HG03432 (cell line): ENCODE results near the gene DAPK3.
"Not testable (repeated sequence)": the region's sequence is repeated elsewhere in the genome, so short reads cannot be mapped to it uniquely, and the experiment has no call there.

Source experiments
- ATAC-seq: cut with Tn5 transposase; IDR thresholded peaks from one replicate; pipeline ENCODE4 v1.9.1; 2021; ENCODE audit warnings: mild to moderate bottlenecking, moderate library complexity; ENCODE audit not compliant: unreplicated experiment

Gene DAPK3

DNA sequence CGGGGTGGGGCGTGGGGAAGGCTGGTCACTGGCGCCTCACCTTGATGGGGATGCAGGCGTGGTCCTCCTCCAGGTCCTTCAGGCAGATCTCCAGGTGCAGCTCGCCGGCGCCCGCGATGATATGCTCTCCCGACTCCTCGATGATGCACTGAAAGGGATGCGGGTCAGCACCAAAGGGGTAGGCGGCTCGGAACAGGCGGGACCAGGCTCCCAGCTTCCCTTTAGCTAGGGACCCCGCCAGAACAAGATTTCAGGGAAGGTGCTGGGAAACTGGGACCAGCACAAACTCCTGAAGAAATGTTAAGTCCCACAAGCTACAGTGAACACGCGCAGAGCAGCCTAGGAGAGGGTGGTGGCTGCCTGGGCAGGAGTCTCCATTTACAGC, 8.4 kb upstream of the DAPK3 start:
- ATAC-seq: no peak

DNA sequence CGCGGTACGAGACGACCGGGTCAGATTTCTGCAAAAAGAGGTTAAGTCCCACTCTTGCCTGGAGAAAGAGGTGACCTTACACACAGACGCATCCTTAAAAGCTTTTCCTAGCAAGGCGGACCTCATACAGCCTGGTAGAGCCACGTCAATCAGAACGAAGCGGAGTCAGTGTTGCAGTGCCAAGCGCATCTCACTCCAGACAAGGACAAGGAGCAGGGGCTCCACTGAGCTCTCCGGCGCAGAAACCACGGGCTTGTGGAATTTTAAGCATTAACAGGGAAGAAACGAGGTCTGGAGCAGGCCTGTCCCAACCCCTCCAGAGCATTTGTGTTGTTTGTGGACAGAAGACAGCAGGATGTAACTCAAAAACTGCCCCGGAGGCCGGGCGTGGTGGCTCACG, 7.2 kb upstream of the DAPK3 start:
- no peak for ATAC-seq

DNA sequence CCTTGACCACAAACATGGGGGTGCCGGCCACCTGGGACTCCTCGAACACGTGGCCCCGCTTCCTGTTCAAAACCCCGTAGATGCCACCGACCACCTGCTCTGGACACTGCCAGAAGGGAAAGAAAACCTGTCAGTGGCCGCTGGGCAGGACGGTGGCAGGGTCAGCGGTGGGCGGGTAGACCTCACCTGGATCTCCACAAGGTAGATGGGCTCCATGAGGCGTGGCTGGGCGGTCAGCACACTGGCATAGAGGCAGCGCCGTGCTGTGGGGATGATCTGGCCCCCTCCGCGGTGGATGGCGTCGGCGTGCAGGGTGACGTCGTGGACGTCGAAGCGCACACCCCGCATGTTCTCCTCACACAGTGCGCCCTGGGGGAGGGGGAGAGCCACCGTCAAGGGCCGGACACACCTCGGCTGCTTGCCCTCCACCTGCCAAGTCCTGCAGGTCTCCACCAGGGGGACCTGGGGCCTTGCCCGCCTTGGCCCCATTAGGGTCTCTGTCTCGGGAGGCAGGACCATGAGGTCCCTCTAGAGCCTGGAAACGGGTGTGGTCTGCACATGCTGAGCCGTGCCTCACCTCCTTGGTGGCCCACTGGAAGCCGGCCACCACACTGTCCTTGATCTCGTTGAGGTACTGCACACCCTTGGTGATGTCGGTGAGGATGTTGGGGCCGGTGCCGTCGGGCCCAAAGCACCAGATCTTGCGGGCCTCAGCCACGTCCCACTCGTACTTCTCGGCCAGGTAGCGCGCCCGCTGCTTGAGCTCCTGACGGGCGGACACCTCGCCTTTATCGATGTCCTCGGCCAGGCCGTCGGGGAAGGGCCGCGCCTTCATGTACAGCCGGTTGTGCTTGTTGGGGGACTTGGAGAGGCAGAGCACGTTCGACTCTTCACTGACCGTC, 6.6 kb upstream of the DAPK3 start:
- no peak for ATAC-seq

DNA sequence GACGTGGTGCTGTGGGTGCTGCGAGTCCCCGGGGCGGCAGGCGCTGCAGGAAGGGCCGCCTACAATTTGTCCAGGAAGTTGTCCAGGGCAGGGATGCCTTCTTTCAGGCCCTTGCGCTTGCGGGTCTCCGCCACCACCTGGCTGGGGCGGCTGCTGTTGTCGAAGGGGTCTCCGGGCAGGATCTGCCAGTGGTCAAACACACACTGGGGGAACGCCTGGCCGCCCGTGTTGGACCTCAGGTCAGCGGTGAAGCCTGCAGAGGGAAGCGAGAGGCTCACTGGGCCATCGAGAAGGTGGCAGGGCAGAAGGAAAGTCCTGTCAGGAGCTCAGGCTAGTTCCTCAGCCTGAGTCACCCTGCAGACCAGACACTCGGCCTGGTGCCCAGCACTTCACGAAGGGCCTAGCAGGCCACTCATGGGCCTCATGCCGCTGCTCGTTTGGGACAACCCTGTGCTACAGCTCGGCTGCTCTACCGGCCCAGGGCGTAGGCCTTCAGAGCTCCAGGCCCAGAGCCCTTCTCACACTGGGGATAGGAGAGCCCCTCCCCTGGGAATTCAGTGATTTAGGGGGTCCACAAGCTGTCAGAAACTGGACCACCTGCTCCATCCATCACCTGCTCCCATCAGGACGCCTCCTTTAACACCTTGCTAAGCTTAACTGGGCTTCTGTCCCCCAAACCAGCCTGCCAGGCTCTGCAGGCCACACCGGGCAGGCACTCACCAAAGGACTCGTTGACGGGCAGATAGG, 5.8 kb upstream of the DAPK3 start:
- no peak for ATAC-seq

DNA sequence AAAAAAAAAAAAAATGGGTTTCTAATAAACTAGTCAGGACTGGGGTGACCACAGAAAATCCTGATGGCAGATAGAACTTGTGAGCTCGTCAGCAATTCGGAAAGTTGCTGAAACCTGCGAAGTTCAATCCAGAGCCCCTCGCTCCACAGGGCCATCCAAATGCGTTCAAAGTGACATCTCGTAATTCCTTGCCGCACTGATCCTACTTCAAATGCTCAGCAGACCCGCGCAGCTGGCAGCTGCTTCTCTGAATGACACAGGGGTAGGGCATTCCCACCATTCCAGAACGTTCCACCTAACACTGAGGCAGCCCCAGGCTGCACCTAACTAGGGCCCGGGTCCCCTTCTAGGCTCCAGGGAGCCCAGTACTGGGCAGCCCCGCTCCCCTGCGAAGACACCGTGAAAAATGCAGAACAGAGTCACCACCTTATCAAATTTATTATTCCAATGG, 4.8 kb upstream of the DAPK3 start:
- ATAC-seq: no peak

DNA sequence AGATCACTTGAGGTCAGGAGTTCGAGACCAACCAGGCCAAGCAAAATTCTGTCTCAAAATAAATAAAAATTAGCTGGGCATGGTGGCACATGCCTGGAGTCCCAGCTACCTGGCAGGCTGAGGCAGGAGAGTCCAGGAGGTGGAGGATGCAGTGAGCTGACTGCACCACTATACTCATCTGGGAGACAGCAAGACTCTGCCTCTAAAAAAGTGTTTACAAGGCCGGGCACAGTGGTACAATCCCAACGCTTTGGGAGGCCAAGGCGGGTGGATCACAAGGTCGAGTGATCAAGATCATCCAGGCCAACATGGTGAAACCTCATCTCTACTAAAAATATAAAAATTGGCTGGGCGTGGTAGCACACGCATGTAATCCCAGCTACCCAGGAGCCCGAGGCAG, 4.2 kb upstream of the DAPK3 start:
- ATAC-seq: no peak

DNA sequence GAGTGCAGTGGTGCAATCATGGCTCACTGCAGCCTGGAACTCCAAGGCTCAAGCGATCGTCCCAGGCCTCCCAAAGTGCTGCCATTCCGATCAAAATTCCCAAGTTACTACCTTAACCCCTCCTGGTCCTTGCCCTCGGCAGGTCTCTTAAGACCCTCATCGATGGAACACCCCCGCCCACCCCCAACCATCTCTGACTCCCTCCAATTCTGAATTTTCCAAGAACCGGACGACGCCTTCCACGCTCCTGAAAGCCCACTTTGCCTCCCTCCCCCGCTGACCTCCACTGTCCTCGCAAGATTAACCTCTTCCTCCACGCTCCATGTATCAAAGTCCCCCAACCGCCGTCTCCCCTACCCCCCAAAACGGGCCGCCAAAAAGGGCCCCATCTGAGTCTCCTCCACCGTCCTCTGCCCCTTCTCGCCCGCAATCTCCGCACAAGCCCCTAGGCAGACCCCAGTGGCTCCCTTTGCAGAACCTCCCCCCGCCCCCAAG, 539 bp downstream of the DAPK3 start:
- no peak for ATAC-seq

DNA sequence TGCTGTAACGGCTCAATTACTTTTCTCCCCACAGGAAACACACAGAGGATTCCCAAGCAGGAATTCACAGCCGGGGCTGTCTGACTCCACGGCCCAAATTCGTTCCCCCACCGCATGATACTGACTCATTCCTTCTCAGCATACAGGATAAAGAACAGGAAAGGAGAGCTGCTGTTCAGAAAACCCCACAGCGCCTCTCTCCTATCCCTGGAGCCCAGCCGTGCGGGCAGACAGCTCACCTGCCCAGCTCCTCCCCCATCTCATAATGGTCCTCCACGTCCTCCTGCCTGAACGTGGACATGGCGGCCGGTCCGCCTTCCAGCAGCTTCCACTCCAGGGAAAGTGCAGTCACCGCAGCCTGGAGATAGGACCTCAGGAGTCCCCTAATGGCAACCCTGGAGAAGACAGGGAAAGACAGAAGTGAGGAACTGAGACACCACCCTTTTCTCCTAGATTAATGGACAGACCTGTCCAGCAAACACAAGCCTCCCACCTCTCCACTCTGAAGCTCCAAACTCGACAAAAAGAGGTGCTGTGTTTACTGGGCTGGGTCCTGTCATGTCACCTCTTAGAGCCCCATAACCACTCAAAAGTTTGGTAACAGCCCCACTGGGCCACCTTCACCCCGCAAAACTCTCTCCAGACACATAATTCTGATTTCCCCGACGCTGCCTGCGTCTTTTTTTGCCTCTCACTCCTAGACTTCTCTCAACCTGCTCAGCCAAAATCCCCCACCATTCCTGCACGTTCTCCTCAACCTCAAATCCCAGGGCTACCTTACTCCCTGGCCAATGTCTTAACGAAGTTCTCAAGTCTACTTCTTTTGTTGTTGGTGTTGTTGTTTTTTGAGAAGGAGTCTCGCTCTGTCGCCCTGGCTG, 1.2 kb downstream of the DAPK3 start:
- ATAC-seq: no peak

DNA sequence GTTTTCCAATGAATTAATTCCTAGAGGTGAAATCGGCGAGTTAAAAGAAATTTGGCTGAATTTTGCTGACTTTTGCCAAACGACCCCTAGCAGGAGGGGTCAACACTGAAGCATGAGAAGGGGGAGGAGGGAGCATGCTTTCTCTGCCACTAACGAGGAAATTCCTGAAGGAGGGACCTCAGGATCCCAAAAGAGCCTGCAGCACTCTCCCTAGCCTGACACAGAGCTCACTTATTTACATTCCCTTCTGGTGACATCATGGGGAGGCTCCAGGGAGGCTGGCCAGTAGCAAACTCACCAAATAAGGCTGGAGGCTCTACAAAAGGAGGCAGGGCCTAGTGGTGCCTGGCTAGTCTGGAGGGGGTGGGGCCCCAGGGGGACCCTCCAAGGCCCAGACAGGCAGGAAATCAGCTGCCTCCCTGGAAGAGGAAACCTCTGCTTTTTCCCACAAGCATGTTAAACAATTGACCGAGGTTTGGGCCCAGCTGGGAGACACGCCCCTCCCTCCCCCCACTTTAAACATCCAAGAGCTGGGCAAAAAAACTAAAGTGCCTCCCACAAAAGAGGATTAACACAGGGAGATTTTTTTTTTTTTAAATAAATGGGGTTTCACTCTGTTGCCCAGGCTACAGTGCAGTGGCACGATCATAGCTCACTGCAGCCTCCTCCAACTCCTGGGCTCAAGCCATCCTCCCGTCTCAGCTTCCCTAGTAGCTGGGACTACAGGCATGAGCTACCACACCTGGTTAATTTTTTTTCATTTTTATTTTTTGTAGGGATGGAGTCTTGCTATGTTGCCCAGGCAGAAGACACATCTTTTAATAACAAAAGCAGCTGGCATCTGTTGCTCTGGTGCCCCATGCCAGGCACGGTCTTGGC, 2.1 kb downstream of the DAPK3 start:
- ATAC-seq: no peak

DNA sequence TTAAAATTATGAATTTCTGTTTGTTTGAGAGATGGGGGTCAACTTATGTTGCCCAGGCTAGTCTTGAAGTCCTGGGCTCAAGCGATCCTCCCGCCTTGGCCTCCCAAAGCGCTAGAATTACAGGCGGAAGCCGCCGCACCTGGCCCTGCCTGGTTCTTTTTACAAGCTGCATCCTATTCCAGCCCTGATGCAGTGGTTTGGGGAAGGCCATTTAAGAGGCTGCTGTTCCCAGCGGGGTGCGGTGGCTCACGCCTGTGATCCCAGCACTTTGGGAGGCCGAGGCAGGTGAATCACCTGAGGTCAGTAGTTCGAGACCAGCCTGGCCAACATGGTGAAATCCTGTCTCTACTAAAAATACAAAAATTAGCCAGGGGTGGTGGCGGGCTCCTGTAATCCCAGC, 2.9 kb downstream of the DAPK3 start:
- not testable (repeated sequence) for ATAC-seq

DNA sequence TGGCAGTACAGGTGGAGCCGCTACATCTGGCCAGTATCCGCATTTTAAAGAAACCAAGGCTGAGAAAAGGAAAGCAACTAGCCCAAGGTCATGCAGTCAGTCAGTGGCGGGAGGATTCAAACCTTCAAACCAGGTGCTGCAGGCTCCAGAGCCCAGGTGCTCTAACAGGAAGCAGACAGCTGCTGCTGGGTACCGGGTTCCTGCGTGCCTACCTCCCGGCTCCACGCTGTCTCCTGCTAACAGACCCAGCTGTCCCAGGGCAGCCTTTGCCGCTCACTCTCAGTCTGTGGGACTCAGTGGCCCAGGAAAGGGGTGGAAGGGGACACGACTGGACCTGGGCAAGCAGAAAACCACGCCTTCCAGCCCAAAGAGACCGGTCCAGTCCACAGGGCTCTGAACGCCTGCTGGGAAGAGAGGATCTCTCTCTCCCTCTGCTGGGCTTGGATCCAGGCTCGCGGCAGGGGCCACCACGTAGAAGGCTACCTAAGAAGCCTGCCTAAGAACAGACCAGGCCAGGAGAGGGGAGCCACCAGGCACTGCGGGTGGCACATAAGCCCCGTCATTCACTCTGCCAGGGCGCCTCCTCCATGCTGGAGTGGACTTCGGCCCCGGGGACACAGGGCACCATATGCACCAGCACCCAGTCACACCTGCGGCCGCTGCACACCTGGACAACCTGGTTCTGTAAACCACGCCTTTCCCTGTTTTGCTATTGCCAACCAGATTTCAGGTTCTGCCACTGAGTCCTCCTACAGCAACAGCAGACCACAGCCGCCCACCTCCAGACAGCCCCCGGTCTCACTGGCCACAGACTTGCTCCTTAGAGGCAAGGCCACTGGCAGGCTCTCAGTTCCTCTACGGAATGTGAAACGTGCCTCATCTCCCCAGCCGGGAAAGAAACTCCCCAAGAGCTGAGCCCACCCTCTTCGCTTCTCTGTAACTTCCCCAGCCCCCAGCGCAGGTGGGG, 4.6 kb downstream of the DAPK3 start:
- ATAC-seq: no peak

DNA sequence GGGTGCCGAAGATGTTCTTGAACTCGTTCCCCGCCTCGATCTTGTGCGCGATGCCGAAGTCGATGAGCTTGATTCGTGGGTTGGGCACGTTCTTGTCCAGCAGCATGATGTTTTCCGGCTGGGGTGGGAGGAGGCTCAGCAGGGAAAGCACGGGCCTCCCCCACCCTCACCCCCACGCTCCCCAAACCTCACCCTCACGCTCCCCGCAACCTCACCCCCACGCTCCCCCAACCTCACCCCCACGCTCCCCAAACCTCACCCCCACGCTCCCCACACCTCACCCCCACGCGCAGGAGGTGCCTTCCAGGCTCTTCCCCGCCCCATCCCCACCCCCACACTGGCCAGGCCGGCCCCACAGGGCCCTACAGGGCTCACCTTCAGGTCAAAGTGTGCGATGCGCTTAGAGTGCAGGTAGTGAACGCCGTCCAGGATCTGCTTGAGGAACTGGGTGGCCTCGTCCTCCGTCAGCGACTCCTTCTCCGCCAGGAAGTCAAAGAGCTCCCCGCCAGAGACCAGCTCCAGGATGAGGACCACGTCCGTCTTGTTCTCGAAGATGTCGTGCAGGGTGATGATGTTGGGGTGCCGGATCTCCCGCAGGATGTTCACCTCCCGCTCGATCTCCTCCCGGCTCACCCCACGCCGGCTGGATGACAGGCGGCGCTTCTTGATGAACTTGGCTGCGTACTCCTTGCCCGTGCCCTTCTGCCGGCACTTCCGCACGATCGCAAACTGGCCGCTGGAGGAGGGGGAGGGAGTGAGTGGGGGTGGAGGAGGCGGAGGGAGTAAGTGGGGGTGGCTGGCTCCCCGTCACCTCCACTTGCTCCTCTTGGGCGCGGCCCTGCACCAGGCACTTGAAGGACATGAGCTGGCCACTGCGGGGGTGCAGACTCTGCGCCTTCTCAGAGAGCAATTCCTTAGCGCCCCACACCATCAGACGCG, 6.4 kb downstream of the DAPK3 start:
- ATAC-seq: no peak

DNA sequence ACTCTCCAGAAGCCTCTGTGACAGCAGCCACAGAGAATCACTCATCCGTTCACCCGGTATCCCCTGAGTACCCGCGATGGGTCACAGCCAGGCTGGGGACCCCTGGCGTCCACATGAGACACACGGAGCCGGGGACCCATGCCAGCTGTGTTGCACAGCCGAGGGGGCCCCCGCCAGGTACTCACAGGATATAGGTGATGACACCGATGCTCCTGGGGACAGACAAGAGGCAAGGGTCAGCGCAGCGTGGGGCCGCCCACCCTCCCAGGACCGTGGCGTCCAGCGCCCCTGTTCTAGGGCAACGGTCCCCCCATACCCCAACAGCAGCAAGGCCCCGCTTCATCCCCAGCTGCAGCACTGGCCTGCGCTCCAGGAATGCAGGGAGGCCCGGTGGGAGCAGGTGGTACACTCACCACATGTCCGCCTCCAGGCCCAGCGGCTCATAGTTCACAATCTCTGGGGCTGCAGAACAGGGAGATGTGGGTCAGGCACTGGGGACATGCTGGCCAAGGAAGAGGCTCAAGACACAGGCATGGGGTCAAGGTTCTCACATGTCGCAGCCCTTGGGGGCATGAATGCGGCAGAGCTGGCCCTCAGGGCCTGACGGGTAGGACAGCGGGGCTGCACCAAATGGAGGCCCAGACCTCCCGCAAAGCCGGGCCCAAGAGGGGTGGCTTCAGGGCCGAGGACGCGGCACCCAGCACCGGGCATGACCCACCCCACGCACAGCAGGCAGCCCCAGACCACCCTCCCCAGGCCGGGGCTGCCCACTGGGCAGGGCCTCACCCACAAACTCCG, 7.2 kb downstream of the DAPK3 start:
- no peak for ATAC-seq

DNA sequence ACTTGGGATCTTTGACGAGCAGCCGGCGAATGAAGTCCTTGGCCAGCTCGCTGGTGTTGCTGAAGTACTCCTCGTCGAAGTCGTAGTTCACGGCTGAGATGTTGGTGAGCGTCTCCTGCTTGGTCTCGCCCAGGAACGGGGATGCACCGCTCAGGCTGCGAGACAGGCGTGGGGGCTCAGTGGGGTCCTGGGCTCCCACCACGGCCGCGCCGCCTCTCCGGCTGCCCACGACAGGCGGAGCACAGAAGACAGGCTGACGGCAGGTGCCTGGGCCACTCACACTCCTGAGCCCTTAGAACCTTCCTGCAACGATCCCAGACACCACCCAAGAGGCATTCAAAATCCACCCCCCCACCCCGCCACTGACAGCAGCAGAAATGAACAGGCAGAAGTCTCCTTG, 9.9 kb downstream of the DAPK3 start:
- no peak for ATAC-seq

DNA sequence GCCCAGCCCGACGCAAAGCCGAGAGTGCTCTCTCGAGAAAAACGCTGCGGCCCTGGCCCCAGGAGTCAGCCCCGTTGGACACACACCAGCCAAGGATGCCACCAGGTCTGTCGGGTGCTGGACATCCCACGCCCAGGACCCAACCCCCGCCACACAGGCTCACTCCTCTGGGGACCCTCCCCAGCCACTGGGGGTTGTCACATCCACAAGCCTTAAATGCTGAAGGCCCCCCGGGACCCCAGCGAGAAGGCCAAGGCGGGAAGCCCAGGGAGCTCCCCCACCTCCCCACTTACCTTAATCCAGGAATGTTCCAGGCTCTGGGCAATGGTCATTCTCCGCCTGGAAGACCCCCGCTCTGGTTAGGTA, 11.2 kb downstream of the DAPK3 start:
- ATAC-seq: no peak

DNA sequence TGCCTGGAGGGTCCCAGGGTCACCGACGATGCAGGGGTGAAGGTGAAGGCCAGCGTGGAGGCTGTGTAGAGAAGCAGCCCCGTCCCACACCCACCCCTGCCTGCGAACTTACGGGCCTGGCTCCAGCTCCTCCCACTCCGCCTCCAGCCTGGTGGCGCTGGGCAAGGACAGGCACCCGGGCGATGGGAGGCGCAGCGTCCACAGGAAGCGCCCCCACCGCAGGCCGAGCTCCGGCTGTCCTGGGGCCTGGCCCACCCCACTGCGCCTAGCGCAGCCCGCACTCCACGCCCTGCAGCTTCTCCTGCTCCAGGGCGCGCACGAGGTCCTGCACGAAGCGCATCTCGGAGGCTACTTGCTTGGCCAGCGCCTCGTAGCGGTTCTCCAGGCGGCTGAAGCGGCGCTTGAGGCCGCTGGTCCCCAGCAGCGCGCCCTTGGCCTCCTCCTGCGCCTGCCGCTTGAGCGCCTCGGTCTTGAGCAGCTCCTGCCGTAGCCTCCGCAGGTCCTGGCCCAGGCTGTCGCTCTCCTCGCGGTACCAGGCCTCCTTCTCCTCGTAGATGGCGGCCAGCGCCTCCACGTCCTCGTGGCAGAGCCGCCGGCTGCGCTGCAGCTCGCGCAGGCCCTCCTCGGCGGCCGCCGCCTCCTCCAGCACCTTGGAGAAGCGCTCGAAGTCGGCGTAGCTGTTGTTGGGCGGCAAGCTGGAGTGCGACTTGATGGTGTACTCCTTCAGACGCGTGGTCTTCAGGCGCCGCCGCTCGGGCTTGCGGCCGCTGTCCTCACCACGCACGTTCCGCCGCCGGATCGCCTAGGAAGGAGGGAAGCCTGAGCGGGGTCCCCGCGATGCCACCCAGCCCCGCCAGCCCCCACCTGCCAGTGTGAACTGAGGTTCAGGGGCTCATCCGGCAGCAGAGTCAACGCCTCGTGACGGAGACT, 11.8 kb downstream of the DAPK3 start:
- ATAC-seq: no peak
